Activated CD8-positive, alpha-beta memory T cell treated with anti-CD3 and anti-CD28 coated beads, Interleukin-2, amount 50 U/mL, for 1 hour (primary cell): ENCODE data around the gene VGLL4.

Source experiments
- DNase-seq: peaks from one replicate; pipeline ENCODE4 v3.0.0-alpha.2; 2020; ENCODE audit errors: extremely low read depth

VGLL4 gene

GRCh38 chr3:11653298-11654055, 9.8 kb upstream of the VGLL4 start:
- no peak for DNase-seq

- no peak for DNase-seq
Measured at GRCh38 chr3:11651900-11652299, 8.2 kb upstream of the VGLL4 start.

GRCh38 chr3:11651477-11651876, 7.8 kb upstream of the VGLL4 start:
- no peak for DNase-seq

- no peak for DNase-seq
Measured at GRCh38 chr3:11650391-11650790, 6.7 kb upstream of the VGLL4 start.

- no peak for DNase-seq
Measured at GRCh38 chr3:11648735-11649134, 5.0 kb upstream of the VGLL4 start.

GRCh38 chr3:11643201-11643603, 513 bp downstream of the VGLL4 start:
- DNase-seq: no peak

GRCh38 chr3:11642431-11643191, 1.1 kb downstream of the VGLL4 start:
- no peak for DNase-seq

- no peak for DNase-seq
Measured at GRCh38 chr3:11641683-11642430, 1.9 kb downstream of the VGLL4 start.

GRCh38 chr3:11641316-11641682, 2.4 kb downstream of the VGLL4 start:
- DNase-seq: no peak

- DNase-seq: no peak
Measured at GRCh38 chr3:11640009-11640673, 3.6 kb downstream of the VGLL4 start.

- no peak for DNase-seq
Measured at GRCh38 chr3:11638495-11639358, 5.0 kb downstream of the VGLL4 start.

GRCh38 chr3:11637901-11638458, 5.7 kb downstream of the VGLL4 start:
- DNase-seq: no peak

- no peak for DNase-seq
Measured at GRCh38 chr3:11636394-11636770, 7.3 kb downstream of the VGLL4 start.

- DNase-seq: no peak
Measured at GRCh38 chr3:11635680-11636393, 7.9 kb downstream of the VGLL4 start.

GRCh38 chr3:11634974-11635612, 8.6 kb downstream of the VGLL4 start:
- no peak for DNase-seq

GRCh38 chr3:11634081-11634635, 9.6 kb downstream of the VGLL4 start:
- no peak for DNase-seq

GRCh38 chr3:11632966-11633365, 10.7 kb downstream of the VGLL4 start:
- DNase-seq: no peak

GRCh38 chr3:11632564-11632963, 11.2 kb downstream of the VGLL4 start:
- no peak for DNase-seq

- no peak for DNase-seq
Measured at GRCh38 chr3:11631820-11632219, 11.9 kb downstream of the VGLL4 start.
